Activated gamma-delta T cell (primary cell): ENCODE results near the gene FGF14.

ENCODE experiments used
- DNase-seq: peaks from one replicate; lab custom pipeline; 2025; lab: John Stamatoyannopoulos, UW

The FGF14 gene

DNA sequence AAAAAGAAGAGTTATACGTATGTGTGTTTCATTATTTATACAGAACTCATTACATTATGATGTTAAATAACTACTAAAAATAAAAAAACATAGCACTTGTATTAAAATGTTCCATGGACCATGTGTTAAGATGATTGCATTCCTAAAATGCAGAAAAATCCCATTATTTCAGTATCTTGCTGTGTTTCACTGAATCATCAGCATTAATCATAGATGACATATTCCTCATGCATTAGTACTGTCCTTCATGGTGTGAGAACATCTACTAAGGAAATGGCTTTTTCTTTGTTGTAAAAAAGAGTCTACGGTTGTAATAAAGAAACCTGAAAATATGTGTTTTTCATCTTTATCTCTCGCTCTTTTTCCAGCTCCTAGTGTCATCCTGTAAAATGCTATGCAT lies 416.5 kb downstream of the FGF14 start:
- no peak for DNase-seq

DNA sequence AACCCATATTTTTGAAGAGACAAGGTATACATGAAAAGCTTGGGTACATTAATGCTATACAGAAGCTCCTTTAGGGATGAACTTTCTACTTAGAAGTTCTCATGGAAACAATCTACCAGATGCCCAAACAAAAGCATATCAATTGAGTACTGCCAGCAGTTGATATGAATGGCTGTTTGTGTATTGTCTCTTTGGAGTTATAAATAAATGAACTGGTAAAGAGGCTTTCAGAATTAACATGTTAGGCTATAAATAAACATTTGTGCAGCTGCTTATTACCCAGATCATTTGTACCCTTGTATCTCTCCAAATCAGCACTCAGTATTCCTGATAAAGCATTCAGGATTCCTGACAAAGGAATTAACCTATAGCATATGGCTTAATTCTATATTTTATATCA lies 418.9 kb downstream of the FGF14 start:
- no peak for DNase-seq

DNA sequence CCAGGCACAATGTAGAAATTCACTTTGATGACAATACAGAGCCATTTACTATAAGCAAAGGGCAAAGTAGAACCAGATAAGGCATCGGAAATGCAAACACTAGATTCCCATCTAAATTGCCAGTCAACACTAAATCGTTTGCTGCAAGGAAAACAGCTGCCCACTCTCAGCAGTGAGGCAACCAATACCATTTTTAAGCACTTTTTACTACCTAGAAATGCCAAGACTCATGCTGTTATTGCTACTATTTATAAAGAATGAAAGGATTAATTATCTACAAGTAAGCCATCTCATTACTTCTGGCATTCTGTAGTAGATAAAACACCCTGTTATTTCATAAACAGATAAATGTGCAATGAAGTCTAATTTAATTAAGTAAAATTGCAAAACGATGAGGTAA lies 422.0 kb downstream of the FGF14 start:
- no peak for DNase-seq

DNA sequence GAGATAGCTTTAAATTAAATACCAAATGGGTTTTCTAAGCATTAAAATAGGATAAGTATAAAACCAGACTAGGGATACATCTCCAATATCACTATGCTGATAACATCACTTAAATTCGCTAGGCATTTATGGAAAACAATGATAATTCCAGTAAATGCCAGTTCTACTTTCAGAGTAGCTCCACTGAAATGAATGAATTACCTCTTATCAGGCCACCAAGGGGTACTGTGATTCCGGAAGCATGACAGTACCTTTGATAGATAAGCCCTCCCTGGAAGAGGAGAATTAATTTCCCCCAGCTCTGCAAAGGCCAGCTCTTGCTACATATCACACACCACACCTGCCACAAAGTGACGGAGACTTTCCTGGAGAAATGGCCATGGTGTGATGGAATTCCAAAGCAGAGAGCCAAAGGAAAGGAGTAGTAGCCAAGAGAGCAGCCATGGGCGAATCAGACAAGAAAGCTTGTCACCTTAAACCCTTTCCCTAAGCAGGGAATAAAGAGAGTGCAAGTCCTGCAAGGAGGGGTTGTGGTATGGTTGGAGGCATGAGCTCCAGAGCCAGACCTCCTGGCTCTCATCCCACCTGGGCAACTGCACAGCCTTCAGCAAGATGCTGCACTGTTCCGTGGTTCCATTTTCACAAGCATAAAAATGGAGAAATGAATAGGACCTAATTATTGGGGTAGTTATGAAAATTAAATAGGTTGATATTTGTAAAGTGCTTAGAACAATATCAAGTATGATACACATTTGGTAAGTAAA lies 423.1 kb downstream of the FGF14 start:
- no peak for DNase-seq

DNA sequence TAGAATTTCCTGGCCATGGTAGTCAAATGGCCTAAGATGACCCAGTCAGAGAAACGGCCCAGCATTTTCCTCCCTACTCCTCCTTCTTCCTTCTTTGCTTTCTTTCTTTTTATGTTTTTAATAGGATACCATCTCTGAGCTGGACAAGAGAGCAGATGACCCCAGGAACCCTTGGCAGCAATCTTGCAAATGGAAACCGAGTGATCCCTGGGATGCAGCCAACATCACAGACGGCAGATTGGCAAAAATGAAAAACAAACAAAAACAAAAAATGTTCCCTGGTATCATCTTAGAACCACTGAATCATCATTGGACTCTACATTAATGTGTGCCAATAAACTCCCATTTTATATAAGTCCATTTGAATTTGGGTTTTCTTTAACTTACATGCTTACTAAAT lies 424.4 kb downstream of the FGF14 start:
- DNase-seq, result no peak

DNA sequence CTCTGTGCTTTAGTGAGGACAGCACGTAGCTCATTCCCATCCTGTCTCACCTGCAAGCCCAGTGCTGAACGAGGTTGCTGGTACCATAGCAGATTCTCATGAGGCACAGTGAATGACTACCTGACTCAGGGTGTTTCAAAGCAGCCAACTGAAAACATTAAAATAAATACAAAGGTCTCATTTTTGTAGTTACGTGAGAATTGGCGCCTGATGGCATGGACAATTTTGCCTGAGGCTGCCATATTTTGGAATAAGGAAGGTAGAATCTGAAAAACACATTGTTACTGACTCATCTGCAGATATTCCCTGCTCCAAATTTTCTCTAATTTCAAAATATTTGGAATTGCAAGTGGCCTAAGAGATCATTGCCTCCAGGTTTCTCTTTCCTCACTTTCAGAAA lies 429.7 kb downstream of the FGF14 start:
- no peak for DNase-seq

DNA sequence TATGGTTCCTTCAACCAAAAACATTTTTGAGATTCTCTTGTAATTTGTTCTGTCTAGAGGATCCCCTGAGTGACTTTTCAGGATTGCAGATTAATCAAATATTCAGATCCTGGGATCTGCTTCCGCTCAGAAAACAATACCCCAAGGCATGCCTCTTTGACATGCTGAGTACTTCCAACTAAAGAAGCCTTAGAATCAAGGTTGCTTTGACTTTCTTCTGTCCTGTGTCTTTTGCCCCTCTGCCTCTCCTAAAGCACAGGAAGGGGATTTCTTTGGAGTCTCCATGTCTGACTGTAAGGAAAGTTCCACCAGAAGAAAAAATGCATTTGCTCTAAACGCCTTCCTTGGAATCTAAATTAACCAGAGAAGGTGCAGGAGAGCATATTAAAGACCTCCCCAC lies 431.5 kb downstream of the FGF14 start:
- DNase-seq, result no peak

DNA sequence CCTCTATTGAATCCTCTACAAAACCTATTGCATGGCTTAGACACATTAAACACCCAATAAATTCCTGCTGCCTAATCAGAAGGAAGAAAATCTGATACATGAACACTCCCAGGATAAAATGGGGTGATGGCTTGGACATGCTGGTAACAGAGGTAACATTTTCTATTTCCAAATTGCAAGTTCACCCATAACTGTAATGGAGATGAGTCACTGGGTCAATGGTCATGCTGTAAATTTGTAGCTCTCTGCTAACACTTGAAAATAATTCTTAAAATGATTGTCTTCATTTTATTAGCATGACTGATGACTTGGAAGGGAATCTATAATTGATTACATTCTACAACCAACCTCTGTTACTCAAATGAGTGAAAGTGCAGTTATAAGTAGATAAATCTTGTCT lies 434.1 kb downstream of the FGF14 start:
- DNase-seq, result no peak

DNA sequence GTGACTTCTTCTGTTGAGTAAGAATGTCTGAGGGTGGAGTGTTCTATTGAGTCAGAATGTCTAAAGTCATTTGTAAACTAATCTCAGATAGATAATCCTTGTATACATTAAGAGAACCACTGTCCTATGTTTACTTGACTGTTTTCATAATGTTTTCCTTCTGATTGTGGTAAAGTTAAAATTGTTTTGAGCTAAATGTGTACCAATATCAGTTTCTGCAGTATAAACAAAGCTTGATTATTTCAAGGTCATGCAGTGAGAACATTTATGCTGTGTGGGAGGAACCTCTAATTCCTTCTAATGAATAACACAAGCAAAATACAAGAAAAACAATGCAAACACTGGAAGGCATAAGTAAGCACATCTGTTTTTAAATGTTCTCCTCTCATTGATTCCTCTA lies 434.6 kb downstream of the FGF14 start:
- no peak for DNase-seq

DNA sequence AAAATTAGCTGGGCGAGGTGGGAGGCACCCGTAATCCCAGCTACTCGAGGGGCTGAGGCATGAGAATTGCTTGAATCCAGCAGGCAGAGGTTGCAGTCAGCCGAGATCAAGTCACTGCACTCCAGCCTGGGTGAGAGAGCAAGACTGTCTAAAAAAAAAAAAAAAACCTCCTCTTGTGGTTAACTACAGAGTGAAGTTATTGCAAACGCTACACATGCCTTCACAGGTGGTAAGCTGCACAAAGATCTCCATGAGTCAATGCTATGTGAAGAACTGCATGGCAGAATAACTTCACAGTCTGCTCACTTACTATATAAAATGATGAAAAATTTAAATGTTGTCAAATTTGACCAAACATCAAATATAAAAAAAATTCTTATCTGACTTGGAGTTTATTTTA lies 436.8 kb downstream of the FGF14 start:
- no peak for DNase-seq

DNA sequence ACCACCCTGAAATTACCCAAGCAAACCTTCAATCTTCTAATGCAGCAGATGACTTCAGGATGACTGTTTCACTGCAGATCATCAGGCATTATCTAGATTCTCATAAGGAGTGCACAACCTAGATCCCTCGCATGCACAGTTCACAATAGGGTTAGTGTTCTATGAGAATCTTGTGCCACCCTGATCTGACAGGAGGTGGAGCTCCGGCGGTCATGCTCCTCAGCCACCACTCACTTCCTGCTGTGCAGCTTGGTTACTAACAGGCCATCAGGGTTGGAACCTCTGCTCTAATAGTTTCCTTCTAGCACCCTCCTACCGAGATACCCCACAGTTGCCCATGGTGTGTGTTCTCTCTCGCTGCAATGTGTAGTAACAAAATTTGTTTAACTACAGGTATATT lies 442.8 kb downstream of the FGF14 start:
- no peak for DNase-seq

DNA sequence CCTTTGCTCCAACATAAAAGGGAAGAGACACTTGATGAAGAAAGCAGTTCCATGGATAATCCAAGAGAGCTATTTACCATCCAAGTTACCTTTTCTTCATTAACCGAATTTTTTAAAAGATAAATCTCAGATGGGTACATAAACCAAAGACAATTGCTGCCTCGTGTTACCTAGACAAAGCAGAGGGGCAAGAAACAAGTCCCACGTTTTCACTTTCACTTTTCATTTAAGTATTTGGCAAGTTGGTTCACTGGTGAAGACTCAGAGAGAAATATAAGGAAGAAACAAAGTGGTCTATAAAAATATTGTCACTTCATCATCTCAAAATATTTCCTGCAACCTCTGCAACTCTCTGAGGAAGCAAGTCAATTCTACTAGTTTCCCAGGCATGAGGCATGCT lies 446.1 kb downstream of the FGF14 start:
- DNase-seq, result no peak

DNA sequence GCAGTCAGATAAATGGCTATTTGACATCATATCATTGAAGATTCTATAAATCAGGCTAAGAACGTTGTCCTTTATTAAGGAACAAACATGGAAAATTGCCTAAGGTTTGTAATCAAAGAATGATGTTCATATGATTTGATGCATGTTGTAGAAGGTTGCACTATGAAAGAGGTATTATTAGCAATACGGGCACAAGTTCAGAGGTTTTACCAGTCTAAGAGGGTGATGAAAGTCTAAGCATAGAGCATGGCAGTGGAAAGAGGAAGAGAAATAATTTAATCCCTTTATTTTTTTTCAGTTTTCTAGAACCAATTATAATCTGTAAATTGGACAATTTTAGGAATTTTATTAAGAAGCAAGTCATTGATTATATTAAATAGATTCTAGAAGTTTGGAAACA lies 450.7 kb downstream of the FGF14 start:
- DNase-seq, result no peak

DNA sequence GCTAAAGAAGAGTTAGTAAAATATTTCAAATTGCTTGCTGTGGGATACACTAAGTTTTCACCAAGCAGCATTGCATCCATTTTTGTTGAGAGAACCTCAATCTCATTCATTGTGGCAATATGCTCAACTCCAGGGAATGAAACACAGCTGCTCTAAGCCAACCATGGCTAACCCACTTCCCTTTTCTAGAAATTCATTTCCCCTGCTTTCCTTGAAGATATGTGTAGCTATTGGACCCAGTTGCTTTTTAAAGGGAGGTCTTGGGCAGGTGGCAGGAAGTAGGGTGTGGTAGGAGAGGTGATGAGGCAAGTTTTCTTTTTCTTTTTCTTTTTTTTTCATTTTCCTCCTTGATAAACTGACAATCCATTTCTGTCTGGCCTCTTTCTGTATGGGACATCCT lies 452.2 kb downstream of the FGF14 start:
- DNase-seq, result no peak

DNA sequence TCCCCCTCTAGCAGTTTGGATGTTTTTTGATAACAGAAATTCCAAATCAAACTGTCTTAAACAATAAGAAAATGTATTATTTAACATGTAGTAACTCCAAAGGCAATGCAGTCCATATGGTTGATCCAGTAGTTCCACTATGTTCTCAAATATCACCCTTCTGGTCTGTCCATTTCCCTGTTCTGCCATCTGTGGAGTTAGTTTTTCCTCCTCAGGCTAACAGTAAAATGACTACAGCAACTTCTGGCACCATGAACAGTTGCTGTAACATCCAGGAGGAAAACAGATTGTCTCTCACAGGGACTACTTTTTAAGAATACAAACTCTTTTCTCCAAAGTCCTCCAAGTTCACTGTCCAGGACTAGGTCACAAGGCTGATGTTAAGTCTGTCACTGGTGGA lies 455.4 kb downstream of the FGF14 start:
- DNase-seq, result no peak

DNA sequence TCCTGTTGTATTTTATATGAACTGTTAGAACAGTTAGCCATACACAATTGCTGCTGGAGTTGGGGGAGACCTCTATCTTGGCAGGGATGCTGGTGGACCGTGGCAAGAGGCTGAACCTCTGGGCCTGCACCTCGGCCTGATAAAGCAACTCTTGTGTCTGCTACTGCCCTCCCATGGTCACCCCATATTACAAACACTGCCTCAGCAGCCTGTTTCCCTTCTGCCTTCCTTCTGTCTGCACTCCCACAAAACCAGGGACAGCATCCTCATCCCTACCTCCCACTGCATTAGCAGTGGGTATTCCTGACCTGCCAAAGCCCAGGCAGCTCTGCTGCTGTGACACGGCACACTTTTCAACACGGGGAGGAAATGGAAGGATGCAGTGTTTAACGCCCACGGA lies 456.4 kb downstream of the FGF14 start:
- DNase-seq, result no peak

DNA sequence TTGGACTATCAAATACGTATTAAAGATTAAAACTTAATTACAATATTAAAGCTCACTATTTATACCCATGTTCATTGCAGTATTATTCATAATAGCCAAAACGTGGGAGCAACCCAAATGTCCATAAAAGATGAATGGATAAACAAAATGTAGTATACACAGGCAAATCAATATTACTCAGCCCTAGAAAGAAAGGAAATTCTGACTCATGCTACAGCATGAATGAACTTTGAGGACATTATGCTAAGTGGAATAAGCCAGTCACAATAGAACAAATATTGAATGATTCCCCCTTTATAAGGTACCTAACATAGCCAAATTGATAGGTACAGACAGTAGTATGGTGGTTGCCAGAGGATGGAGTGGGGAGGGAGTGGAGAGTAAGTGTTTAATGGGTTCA lies 457.3 kb downstream of the FGF14 start:
- no peak for DNase-seq

DNA sequence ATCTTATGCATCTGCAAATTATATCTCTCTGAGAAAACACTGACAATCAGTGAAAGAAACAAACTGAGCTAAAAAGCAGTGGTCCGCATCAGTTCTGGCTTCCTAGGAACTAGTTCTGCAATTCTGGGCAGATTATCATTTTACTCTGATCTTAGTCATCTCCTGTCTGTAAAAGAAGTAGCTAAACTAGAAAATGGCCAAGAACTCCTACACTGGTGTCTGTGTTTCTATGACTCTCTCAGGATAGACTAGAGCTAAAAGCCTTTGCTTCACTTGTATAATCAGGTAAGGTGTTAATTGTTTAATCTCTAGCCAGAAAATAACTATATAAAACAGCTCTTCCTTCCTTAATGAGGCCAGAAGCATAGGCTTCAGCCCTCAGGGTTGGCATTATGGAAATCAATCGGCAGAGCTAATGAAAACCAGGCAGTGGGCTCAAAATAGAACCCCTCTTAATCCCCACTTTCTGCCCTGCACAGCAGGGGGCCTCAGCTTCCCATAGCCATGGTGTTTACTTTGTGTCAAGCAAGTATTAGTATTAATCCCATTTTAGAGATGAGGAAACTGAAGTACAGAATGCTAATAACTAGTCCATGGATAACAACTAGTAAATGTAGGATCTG lies 459.2 kb downstream of the FGF14 start:
- DNase-seq, result no peak

DNA sequence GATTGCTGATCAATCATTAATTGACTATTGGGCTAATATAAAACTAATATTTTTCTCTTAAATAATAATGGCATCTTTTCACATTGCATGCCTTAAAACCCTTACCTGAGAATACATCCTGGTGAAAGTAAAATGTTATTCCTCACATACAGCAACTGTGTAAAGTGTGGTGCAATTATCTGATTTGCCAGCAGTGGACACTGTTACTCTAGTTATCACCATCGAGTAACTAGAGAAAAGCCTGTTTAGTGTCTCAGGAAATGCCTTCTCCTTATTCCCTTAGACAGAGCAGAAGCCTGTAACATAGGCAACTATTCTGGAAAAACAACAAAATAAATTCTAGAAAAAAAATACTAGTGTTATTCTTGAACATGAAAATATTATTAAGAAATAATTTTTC lies 459.8 kb downstream of the FGF14 start:
- no peak for DNase-seq

DNA sequence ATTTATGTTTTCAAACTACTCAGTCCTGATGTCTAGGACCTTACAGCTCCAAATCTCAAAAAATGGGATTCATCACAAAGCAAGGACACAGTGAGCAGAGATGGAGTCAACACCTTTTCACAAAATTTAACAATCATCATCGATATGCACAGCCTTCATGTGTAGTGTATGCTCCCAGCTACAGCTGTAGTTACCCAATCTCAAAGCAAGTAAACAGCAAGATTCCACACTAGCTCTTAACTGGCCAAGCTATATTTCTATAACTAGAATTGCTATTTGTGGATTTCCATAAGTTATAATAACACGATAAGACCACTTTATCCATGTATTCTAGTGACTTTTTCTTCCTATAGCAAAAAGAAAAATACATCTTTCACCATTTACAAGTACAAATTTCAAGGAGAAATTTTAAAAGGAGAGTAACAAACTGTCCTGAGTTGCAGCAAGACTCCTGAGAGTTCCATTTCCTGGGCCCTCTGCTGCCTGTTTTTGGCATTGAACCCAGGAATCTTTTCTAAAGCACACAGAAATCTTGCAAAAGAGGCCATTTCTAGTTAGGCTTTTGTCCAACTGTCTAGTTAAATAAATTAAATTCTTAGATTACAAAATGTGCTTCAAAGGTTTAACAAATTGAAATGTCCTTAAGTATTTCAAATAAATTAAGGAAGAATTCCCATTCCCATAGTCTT lies 460.6 kb downstream of the FGF14 start:
- DNase-seq, result no peak

DNA sequence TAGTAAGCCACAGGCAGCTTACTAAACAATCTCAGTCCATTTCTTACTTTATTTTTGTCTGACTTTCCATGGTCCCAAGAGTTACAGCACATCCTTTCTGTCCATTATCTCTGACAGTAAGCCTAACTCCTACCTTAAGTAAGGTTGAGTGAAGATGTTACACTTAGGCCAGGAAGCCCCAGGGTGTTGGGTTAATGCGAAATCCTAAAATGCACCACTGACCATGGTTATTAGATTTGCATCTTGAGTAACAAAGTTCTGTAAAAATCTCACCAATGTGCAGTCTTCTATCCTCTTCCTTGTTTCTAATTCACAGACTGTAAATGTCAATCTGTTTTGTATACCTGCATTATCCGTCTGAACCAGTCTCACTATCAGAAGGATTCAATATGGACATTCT lies 462.5 kb downstream of the FGF14 start:
- DNase-seq, result no peak

DNA sequence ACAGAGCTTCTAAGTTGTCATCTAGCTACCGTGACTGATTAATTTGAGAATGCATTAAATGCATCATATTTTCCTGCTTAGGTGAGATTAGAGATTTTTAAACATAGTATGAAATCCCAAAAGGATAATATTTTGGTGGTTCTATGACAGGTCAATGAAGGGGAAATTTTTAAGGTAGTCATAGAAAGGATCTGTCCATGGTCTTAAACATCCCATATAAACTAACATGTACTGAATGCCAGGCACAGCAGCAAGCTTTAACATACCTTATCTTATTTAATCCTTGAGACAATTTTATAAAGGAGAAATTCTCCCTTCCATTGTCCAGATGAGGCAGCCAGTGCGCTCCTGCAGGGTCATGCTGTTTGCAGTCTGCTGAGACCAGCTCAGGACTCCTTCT lies 466.0 kb downstream of the FGF14 start:
- no peak for DNase-seq

DNA sequence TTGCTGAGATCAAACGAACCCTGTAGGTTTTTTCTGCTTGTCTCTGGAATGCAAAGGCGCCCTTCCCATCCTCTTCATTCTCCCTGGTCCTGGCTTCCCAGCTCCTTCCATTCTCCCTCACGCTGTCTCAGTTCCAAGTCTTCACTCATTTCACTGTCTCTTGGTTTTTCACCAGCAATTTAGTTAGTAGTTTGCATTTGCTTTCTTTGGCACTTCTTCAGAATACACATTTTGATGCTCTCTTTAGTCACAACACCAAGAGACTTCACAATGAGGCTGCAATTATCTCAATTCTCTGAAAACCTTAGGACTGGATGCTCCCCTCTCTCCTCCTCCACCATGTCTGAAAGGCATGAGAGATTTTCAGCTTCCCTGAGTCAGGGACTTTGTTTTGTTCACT lies 470.7 kb downstream of the FGF14 start:
- no peak for DNase-seq
